Gastrocnemius medialis (tissue), 4 donors: ENCODE measurements around the gene CRHR1. TPM values are rescaled to one million over a fixed set of nuclear protein-coding genes. Genes with fewer than 3 reads are reported as not detected.

Experiments used
- ATAC-seq, 2 donors: fragments of 150-250 bp; one replicate each; pipeline ENCODE4 v1.9.1; 2016
- DNase-seq, 2 donors: peaks; one replicate each; pipeline ENCODE4 v3.0.0-alpha.2; 2019
- H3K27ac ChIP-seq, 4 donors: fragments of 200-600 bp; sonication (generic); 1 replicate in 1 of 4; 2 replicates in 3 of 4; pipeline ENCODE4 v1.5.1; 2016 to 2018; ENCODE audit warnings: mild to moderate bottlenecking in 2 of 4, moderate library complexity in 1 of 4
- H3K27me3 ChIP-seq, 3 donors: fragments of 200-600 bp; sonication (generic) in 2 of 3; 1 replicate in 1 of 3; 2 replicates in 2 of 3; pipeline versions ENCODE4 v1.5.1 to v1.6.0; 2016 to 2019; ENCODE audit warnings: mild to moderate bottlenecking in 1 of 3, moderate library complexity in 1 of 3
- H3K36me3 ChIP-seq, 2 donors: fragments of 200-600 bp; sonication (generic) in 1 of 2; one replicate each; pipeline ENCODE4 v1.5.1; 2017 to 2018
- H3K4me1 ChIP-seq, 2 donors: fragments of 200-600 bp; sonication (generic) in 1 of 2; one replicate each; pipeline ENCODE4 v1.5.1; 2016 to 2017; ENCODE audit warnings: mild to moderate bottlenecking in 2 of 2
- H3K4me3 ChIP-seq, 4 donors: fragments of 200-600 bp; sonication (generic) in 3 of 4; 1 replicate in 1 of 4; 2 replicates in 3 of 4; pipeline ENCODE4 v1.5.1; 2016 to 2019; ENCODE audit warnings: mild to moderate bottlenecking in 2 of 4
- H3K9me3 ChIP-seq, 3 donors: fragments of 200-600 bp; sonication (generic) in 2 of 3; 1 replicate in 1 of 3; 2 replicates in 2 of 3; pipeline ENCODE4 v1.5.1; 2016 to 2019
- POLR2A ChIP-seq, 2 donors: fragments of 450-650 bp; IDR thresholded peaks; one replicate each; pipeline ENCODE4 v1.6.1; 2017; ENCODE audit warnings: antibody characterized with exemption in 2 of 2, mild to moderate bottlenecking in 2 of 2, moderate library complexity in 2 of 2
- in situ Hi-C, 4 donors: fragments of 200-750 bp; cut with MboI; loops; one replicate each; pipeline versions ENCODE4 v1.15.0 to v1.8.0; 2017; ENCODE audit warnings: low sequenced_read_pairs in 4 of 4
- intact Hi-C: fragments of 100-400 bp; cut with DNase I; formaldehyde crosslinking; loops from one replicate; pipeline ENCODE4 v1.15.1; 2023; ENCODE audit warnings: low total_unique reads
- total RNA-seq, 4 donors: library from RNA; depleted of rRNA; stranded (reverse); fragments of >200 nt; gene quantifications; one replicate each; pipeline versions ENCODE4 v1.1.0 to v1.2.3, GENCODE V29; 2016
- TF ChIP-seq, protein P1 (sequence below), 5 experiments: fragments of 450-650 bp in 3 of 5; fragments of 200-600 bp in 2 of 5; sonication (generic) in 2 of 5; IDR thresholded peaks in 4 of 5; conservative IDR thresholded peaks in 1 of 5; 1 replicate in 4 of 5; 2 replicates in 1 of 5; pipeline ENCODE4 v1.5.1; 2016 to 2019; ENCODE audit warnings: antibody characterized with exemption in 5 of 5, mild to moderate bottlenecking in 3 of 5, moderate library complexity in 3 of 5

The CRHR1 gene
- total RNA-seq, 4 donors from 2014 or later = not detected

DNA sequence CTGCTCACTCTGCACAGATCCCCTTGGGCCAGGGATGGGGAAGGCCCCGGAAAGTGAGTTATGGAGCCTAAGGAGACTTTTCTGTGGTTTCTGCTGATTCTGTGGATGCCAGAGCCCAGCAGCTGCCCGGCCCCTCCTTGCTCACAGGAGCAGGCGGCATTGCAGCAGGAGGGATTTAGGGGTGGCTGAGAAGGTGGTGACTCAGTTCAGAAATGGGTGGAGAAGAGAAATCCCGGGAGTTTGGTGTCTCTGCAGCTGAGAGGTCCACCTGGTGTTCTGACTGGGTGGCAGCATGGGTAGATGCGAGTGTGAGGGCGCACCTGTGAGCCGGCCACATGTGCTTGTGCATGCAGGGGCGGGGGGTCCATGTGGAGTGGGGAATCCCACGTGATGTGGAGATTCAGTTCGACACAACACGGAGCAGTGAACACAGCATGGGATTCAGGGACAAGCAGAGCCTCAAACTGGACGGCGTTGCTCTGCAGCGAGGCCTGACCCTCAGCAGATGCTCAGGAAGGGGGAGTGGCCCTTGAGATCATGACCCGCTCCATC, 44.5 kb downstream of the CRHR1 start:
- H3K36me3 ChIP-seq = no peaks in the 10 kb centered on the region
- in situ Hi-C loops (loop anchor here in 2 of 4 donors (5.0 to 25.0 kb wide), 2 partner anchors 186 to 616 kb away; partner anchors contain the start of gene FMNL1 (in 1 of the 2)), intact Hi-C loops (no loop called here)
- DNase-seq (no peak), ATAC-seq (no peak)
- H3K4me3 ChIP-seq = no peak overlapping the region
- H3K27ac ChIP-seq = no peak overlapping the region
- no peaks in the 10 kb centered on the region for H3K4me1 ChIP-seq
- no peaks in the 10 kb centered on the region for H3K27me3 ChIP-seq
- H3K9me3 ChIP-seq = no peaks in the 10 kb centered on the region
- TF ChIP-seq, protein P1, sequence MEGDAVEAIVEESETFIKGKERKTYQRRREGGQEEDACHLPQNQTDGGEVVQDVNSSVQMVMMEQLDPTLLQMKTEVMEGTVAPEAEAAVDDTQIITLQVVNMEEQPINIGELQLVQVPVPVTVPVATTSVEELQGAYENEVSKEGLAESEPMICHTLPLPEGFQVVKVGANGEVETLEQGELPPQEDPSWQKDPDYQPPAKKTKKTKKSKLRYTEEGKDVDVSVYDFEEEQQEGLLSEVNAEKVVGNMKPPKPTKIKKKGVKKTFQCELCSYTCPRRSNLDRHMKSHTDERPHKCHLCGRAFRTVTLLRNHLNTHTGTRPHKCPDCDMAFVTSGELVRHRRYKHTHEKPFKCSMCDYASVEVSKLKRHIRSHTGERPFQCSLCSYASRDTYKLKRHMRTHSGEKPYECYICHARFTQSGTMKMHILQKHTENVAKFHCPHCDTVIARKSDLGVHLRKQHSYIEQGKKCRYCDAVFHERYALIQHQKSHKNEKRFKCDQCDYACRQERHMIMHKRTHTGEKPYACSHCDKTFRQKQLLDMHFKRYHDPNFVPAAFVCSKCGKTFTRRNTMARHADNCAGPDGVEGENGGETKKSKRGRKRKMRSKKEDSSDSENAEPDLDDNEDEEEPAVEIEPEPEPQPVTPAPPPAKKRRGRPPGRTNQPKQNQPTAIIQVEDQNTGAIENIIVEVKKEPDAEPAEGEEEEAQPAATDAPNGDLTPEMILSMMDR (IDR thresholded peaks at IDR 0.05 in 4 of 5, conservative IDR thresholded peaks at IDR 0.05 in 1 of 5) = no peak
- TF ChIP-seq POLR2A (IDR thresholded peaks at IDR 0.05) = no peak

DNA sequence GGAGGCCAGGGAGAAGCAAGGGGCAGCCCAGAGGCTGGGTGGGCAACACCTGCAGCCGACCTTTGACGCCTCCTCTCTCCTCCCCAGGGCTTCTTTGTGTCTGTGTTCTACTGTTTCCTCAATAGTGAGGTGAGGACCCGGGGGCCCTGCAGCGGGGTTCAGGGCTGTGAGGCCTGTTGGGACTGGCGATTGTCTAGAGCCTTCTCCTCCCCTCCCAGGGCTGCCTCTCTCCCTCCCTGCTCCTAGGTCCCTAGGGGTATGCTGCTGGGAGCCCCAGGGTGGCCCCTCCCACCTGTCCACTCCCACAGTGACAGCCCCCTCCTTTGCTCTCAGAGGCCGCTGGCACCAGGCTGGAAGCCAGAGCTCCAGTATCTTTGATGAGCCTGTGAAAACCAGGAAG, 49.8 kb downstream of the CRHR1 start:
- in situ Hi-C loops (loop anchor here in 3 of 4 donors (5.0 to 25.0 kb wide), 2 partner anchors 192 to 622 kb away; partner anchors contain the start of gene FMNL1 (in 1 of the 3)), intact Hi-C loops (loop anchor here (10.0 kb wide), 1 partner anchor 109 kb away; no protein-coding TSS in a partner anchor)
- no peaks in the 10 kb centered on the region for H3K9me3 ChIP-seq
- no peaks in the 10 kb centered on the region for H3K27me3 ChIP-seq
- H3K4me1 ChIP-seq = no peaks in the 10 kb centered on the region
- ATAC-seq (no peak), DNase-seq (no peak)
- no peaks in the 10 kb centered on the region for H3K36me3 ChIP-seq
- H3K27ac ChIP-seq = no peak overlapping the region
- H3K4me3 ChIP-seq = no peak overlapping the region
- TF ChIP-seq, protein P1 (IDR thresholded peaks at IDR 0.05 in 4 of 5, conservative IDR thresholded peaks at IDR 0.05 in 1 of 5) = no peak
- TF ChIP-seq POLR2A (IDR thresholded peaks at IDR 0.05) = no peak

DNA sequence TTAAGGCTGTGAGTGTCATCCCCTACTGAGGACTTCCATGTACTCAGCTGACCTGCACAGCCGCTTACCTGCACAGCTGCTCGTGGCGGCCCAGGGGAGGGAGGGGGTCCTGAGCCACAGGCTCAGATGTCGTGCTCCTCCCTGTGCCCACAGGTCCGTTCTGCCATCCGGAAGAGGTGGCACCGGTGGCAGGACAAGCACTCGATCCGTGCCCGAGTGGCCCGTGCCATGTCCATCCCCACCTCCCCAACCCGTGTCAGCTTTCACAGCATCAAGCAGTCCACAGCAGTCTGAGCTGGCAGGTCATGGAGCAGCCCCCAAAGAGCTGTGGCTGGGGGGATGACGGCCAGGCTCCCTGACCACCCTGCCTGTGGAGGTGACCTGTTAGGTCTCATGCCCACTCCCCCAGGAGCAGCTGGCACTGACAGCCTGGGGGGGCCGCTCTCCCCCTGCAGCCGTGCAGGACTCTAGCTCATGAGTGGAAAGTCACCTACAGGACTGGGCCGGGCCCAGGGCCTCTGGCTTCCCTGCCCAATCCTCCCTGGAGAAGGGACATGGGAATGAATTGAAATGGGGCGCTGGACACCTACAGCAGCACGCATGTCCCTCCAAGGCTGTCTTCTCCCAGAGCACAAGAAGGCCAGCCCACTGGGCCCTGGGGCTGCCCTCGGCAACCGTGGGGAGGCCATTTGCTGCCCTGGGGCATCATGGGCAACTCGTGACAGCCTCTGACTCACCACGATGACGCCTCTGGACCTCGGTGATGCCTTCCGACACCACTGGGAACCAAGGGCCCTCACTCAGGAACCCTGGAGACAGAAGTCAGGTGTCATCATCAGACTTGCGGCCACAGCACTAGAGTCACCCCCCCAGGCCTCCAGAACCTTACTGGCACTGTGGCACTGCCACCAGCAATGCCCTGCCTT, 50.6 kb downstream of the CRHR1 start:
- TF ChIP-seq POLR2A (IDR thresholded peaks at IDR 0.05) = no peak
- TF ChIP-seq, protein P1 (IDR thresholded peaks at IDR 0.05 in 4 of 5, conservative IDR thresholded peaks at IDR 0.05 in 1 of 5) = no peak
- in situ Hi-C loops = loop anchor here in 3 of 4 donors (5.0 to 25.0 kb wide), 2 partner anchors 192 to 622 kb away; partner anchors contain the start of gene FMNL1 (in 1 of the 3)
- Histone ChIP-seq H3K27me3 (no peaks in the 10 kb centered on the region), H3K4me1 (no peaks in the 10 kb centered on the region), H3K36me3 (no peaks in the 10 kb centered on the region), H3K9me3 (no peaks in the 10 kb centered on the region), H3K4me3 (no peak overlapping the region), H3K27ac (no peak overlapping the region)
- ATAC-seq (no peak), DNase-seq (no peak)
- intact Hi-C loops = loop anchor here (10.0 kb wide), 1 partner anchor 110 kb away; no protein-coding TSS in a partner anchor

DNA sequence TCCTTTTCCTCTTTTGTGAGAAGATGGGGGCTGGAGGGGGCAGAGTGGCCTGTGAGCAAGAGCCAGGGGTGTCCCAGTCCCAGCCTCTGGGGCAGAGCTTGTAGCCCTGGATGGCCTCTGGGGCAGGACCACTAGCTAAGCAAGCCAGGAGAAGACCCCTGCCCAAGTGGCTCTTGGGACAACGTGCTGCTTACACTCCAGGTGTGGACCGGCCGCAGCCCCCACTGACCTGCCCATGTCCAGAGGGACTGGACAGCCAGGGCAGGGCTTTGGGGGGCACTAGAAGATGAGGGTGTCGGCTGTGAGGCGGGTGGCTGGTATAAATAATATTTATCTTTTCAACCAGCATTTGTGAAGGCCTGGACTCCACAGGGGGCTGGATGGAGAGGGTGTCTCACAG, 51.4 kb downstream of the CRHR1 start:
- intact Hi-C loops (loop anchor here (10.0 kb wide), 1 partner anchor 111 kb away; no protein-coding TSS in a partner anchor), in situ Hi-C loops (loop anchor here in 1 of 4 donors (25.0 kb wide), 1 partner anchor 623 kb away; the partner anchor contains the start of gene FMNL1)
- Histone ChIP-seq H3K4me1 (no peaks in the 10 kb centered on the region), H3K27me3 (no peaks in the 10 kb centered on the region), H3K4me3 (no peak overlapping the region), H3K27ac (no peak overlapping the region), H3K36me3 (no peaks in the 10 kb centered on the region), H3K9me3 (no peaks in the 10 kb centered on the region)
- TF ChIP-seq POLR2A (IDR thresholded peaks at IDR 0.05) = no peak
- TF ChIP-seq, protein P1 (IDR thresholded peaks at IDR 0.05 in 4 of 5, conservative IDR thresholded peaks at IDR 0.05 in 1 of 5) = no peak
- no peak for DNase-seq
- no peak for ATAC-seq
